NCI-H2171 treated with DMSO at 0.1 percent for 48 hours (cell line): ENCODE data around the gene MESP2.

ENCODE experiments used
- DNase-seq: peaks from one replicate; lab custom pipeline; 2025; lab: John Stamatoyannopoulos, UW

MESP2 gene

GRCh38 chr15:89817701-89818280, 41.7 kb downstream of the MESP2 start:
- DNase-seq: no peak

- no peak for DNase-seq
These were observed 42.2 kb downstream of the MESP2 start for GRCh38 chr15:89818287-89818686.

GRCh38 chr15:89820666-89821611, 44.8 kb downstream of the MESP2 start:
- DNase-seq: no peak

GRCh38 chr15:89822026-89822425, 45.9 kb downstream of the MESP2 start:
- DNase-seq: no peak

GRCh38 chr15:89822611-89822950, 46.4 kb downstream of the MESP2 start:
- DNase-seq: peak; percentile 81

- no peak for DNase-seq
These were observed 47.0 kb downstream of the MESP2 start for GRCh38 chr15:89822951-89823711.

GRCh38 chr15:89823836-89824606, 47.9 kb downstream of the MESP2 start:
- DNase-seq: no peak

- DNase-seq: no peak
These were observed 48.4 kb downstream of the MESP2 start for GRCh38 chr15:89824607-89824867.

- no peak for DNase-seq
These were observed 49.3 kb downstream of the MESP2 start for GRCh38 chr15:89825271-89825940.

- DNase-seq: no peak
These were observed 50.8 kb downstream of the MESP2 start for GRCh38 chr15:89826671-89827655.

- DNase-seq: no peak
These were observed 51.7 kb downstream of the MESP2 start for GRCh38 chr15:89827829-89828228.
